Glomerular visceral epithelial cell (primary cell): ENCODE results near the gene GSAP.
A peak's percentile ranks its signal among the peaks of the same experiment; 100 is the strongest.
"Not testable (repeated sequence)": the region's sequence is repeated elsewhere in the genome, so short reads cannot be mapped to it uniquely, and the experiment has no call there.

Experiments
- DNase-seq: peaks from one replicate; pipeline ENCODE4 v3.0.0-alpha.2; 2016; ENCODE audit errors: extremely low spot score

Gene GSAP

DNA sequence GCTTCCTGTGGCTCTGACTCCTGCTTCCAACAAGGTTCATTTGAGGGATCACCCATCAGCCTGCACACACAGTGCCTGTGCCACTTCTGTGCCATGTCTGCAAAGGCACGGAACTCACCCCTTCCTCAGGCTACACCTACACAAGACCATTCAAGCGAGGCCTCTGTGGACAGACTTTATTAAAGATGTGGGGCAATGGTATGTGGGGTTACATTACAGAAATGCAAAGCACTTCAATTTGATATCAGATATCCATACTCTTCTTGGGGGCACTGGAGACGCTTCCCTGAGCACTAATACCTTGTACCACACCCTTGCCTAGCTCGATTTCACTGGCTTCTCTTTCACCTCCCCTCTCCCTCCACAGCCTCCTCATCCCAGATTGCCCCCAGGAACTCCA is 132.1 kb downstream of the GSAP start:
- DNase-seq = no peak

GRCh38 chr7:77282897-77283296 is 133.3 kb downstream of the GSAP start:
- DNase-seq = no peak

DNA sequence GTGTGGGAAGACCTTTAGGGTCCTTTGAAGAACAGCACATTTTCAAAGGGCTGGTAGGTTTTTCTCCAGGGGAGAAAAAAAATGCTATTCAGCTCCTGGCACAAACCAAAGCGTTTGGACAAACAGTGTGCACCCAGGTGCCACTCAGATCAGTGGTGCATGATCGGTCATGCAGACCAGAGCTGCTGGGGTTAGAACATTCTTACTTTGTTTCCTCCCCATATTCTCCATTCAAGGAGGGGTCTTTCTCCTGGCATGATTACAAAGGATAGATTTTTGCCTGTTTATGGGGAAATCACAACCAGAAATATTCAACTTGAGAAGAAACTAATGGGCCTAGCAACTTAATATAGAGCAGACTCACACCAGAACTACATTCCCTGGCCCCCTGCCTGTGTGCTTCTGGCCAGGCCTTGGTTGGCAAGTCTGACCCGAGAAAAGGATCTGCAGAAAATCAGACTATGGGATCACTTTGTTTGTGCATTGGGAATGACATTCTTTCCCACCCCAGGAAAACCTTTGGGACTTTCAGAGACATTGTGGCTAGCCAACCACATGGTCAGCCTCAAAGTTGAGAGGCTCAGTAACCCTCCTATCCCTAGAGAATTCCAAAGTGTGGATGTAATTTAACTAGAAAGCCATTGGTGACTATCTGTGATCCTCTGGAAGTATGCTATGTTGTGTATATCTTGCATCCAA is 134.2 kb downstream of the GSAP start:
- DNase-seq = peak; percentile 30

DNA sequence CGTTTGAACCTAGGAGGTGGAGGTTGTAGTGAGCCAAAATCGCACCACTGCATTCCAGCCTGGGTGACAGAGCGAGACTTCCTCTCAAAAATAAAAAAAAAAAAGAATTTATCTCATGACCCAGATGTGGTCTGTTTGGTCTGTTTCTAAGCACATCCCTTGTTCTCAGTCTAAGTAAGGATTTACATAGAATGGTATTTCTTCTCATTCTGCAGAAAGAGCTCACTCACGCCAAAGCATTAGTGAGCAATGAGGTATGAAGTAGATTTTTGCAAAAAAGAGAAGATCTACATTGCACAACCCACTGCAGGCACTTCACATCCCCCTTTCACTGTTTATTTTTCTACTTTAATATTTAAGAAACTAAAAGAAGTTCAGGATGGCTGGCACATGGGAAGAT is 140.0 kb downstream of the GSAP start:
- DNase-seq = no peak

- DNase-seq = not testable (repeated sequence)
These were observed 140.5 kb downstream of the GSAP start for GRCh38 chr7:77275663-77276062.

DNA sequence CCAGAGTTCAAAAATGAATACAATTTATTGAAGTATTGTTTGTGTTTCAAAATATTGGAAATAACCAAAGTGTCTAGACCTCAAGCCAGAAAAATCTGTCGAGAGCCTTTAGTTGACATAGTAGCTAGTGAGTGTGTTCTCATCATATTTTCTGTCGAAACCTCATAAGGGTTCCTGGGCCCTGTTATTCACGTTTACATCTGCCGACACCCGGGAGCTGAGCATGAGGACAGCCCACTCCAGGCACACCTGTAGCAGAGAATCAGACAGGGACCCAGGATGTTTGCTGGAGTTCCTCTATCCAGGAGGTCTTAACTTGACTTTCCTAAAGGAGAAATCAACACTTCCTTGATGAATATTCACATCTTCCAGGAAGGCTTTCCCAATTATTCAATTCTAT is 144.4 kb downstream of the GSAP start:
- DNase-seq = no peak

DNA sequence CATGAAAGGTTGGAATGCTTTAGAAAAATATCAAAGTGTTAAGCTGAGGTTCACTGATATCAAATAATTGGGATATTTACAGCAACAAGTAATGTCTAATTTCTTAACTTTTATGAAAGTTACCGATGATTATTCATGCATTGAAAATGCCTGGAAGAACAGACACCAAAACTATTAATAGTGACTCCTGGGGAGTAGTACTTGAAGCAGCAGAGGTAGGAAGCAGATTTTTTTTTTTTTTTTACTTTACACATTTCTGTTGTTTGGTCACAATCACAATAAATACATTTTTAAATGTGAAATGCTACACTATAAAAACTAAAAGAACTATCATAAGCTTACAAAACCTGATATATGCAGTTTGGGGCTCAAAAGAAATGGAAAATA is 146.1 kb downstream of the GSAP start:
- DNase-seq = no peak

DNA sequence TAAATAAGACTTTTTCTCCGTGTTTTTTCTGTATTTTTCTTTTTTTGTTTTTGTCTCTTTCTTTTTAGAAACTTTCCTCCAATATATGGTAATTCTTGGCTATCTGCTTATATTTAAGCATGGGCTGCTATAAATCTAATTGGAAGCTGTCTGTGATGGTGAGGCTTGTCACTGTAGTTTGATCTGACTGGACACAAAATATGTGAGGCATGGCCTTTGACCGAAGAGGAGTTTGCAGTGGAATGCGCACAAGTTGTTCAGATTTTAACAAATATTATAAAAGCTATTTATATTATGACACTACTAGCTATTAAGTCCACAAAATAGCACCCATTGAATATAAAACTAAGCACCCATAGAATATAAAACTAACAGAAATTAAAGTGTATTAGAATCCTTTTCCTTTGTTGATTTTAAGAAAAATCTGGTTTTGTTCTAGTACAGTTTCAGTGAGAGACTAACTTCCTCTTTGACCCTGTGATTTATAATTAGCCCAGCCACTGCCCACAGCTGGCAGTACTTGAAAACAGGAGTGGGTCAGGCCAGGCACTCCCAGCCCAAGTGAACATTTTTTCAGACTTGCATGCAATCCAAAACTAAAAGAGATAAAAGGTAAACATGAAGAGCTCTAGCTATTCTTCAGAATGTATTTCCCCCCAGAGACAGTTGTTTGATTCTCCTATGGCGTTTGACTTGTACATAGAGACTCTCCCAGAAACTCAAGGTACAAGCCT is 146.6 kb downstream of the GSAP start:
- DNase-seq = no peak

GRCh38 chr7:77266291-77266794 is 149.8 kb downstream of the GSAP start:
- DNase-seq = no peak

- DNase-seq = no peak
These were observed 150.5 kb downstream of the GSAP start for GRCh38 chr7:77265666-77266065.

GRCh38 chr7:77262316-77262715 is 153.8 kb downstream of the GSAP start:
- DNase-seq = no peak
